Spleen (tissue), 11 donors: ENCODE results near the gene KIF21A. TPM values are rescaled to one million over a fixed set of nuclear protein-coding genes. Genes with fewer than 3 reads are reported as not detected.

Source experiments
- DNase-seq: peaks from one replicate; pipeline ENCODE4 v3.0.0-alpha.2; 2020
- H3K27ac ChIP-seq, 8 donors: fragments of 200-600 bp; sonication (generic) in 7 of 8; 1 replicate in 4 of 8; 2 replicates in 4 of 8; pipeline versions ENCODE4 v1.5.0 to v1.8.0; 2016 to 2021; ENCODE audit warnings: inconsistent platforms in 4 of 8, mild to moderate bottlenecking in 4 of 8, moderate library complexity in 1 of 8
- H3K27me3 ChIP-seq, 7 donors: fragments of 200-600 bp; sonication (generic) in 6 of 7; replicated peaks in 1 of 7; 1 replicate in 4 of 7; 2 replicates in 3 of 7; pipeline versions ENCODE4 v1.5.0 to v1.8.0; 2016 to 2021; ENCODE audit warnings: inconsistent platforms in 3 of 7, mild to moderate bottlenecking in 1 of 7
- H3K36me3 ChIP-seq, 6 donors: fragments of 200-600 bp; sonication (generic) in 5 of 6; 1 replicate in 4 of 6; 2 replicates in 2 of 6; pipeline versions ENCODE4 v1.5.0 to v1.8.0; 2016 to 2021; ENCODE audit warnings: inconsistent platforms in 2 of 6
- H3K4me1 ChIP-seq, 6 donors: fragments of 200-600 bp; sonication (generic) in 5 of 6; 1 replicate in 3 of 6; 2 replicates in 3 of 6; pipeline versions ENCODE4 v1.5.0 to v1.8.0; 2016 to 2021; ENCODE audit warnings: inconsistent platforms in 3 of 6
- H3K4me3 ChIP-seq, 8 donors: fragments of 200-600 bp; sonication (generic) in 7 of 8; 1 replicate in 4 of 8; 2 replicates in 4 of 8; pipeline versions ENCODE4 v1.5.0 to v1.8.0; 2016 to 2021; ENCODE audit warnings: inconsistent platforms in 4 of 8, mild to moderate bottlenecking in 4 of 8, moderate library complexity in 2 of 8
- H3K9me3 ChIP-seq, 8 donors: fragments of 200-600 bp; sonication (generic) in 7 of 8; 1 replicate in 4 of 8; 2 replicates in 4 of 8; pipeline versions ENCODE4 v1.5.0 to v1.8.0; 2016 to 2021; ENCODE audit warnings: inconsistent platforms in 4 of 8
- CTCF ChIP-seq, 11 experiments: fragments of 200-600 bp in 7 of 11; fragments of 450-650 bp in 4 of 11; sonication (generic) in 4 of 11; IDR thresholded peaks in 8 of 11; conservative IDR thresholded peaks in 3 of 11; 1 replicate in 7 of 11; 2 replicates in 4 of 11; pipeline versions ENCODE4 v1.4.0 to v1.8.0; 2016 to 2021; ENCODE audit warnings: antibody characterized with exemption in 11 of 11, inconsistent platforms in 4 of 11, mild to moderate bottlenecking in 1 of 11
- POLR2A ChIP-seq, 3 donors: fragments of 450-650 bp; IDR thresholded peaks; one replicate each; pipeline ENCODE4 v1.5.1; 2017; ENCODE audit warnings: antibody characterized with exemption in 3 of 3, mild to moderate bottlenecking in 1 of 3
- POLR2AphosphoS5 ChIP-seq, 3 donors: sonication (generic); formaldehyde crosslinking; IDR thresholded peaks; one replicate each; pipeline ENCODE4 v1.5.1; 2017; ENCODE audit warnings: antibody characterized with exemption in 3 of 3
- WGBS, 5 donors: extraction: QIAGEN DNeasy Blood & Tissue Kit in 3 of 5; methylation state at CpG; one replicate each; pipeline versions ENCODE4 v1.1.5 to v1.1.7; 2013 to 2018; 5-methylcytosine and 5-hydroxymethylcytosine counted together
- intact Hi-C: fragments of 100-400 bp; cut with DNase I; formaldehyde crosslinking; loops from one replicate; pipeline ENCODE4 v1.15.0; 2023; ENCODE audit warnings: low total_unique reads
- polyA plus RNA-seq, 3 donors: library from polyadenylated mRNA; stranded (reverse); fragments of 200-250 nt; gene quantifications; one replicate each; pipeline ENCODE4 v1.2.1, GENCODE V29; 2013
- total RNA-seq, 7 donors: library from RNA; depleted of rRNA in 3 of 7; stranded (reverse); fragments of >200 nt in 3 of 7; fragmentation: NEBNext Ultra II Directional in 4 of 7; extraction: Animal tissue kit (Norgen Biotek cat#: 25700) in 4 of 7; gene quantifications; one replicate each; pipeline versions ENCODE4 v1.1.0 to v1.2.1, GENCODE V29; 2016 to 2021
- donor health status: healthy with polysubstance abuse.
- donor health status: DM: no; HTN: no; CAD: no; lungs with moderate emphysema.
- donor health status: DM: no; HTN: no; CAD: no.
- donor health status: Bipolar disorder and iron deficiency.
- donor health status: healthy.
- donor health status: DM: no; HTN: no; CAD: no.
- donor health status: DM: yes; HTN: yes; CAD: no.

The KIF21A gene
- total and polyA plus RNA-seq, 10 donors = 1.0 to 47.1 (median 11.8) TPM

GRCh38 chr12:39278426-39278825 is 164.5 kb downstream of the KIF21A start:
- no peak overlapping the region for H3K27ac ChIP-seq
- intact Hi-C loops = loop anchor here (10.0 kb wide), 1 partner anchor 944 kb away; no protein-coding TSS in a partner anchor
- no peak for DNase-seq

DNA sequence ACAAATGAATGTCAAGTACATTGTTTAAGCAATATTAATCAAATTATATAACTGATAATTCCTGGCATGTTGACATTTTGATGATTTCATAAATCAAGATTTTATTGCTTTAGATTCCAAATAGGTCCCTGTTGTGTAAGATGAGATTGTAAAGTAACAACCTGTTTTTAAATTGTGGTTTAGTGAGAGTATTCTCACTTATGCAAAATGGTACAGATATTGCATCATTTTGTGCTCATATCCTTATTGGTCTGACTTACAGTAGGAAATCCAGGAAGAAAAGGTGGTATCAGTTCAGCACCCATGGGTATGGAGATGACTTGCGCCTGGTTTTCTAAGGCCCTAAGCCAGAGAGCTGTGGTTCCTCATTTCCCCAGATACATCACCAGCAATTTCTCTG is 165.5 kb downstream of the KIF21A start:
- no peaks in the 10 kb centered on the region for H3K36me3 ChIP-seq
- no peak for DNase-seq
- 85 to 100% (median 90%) methylated on average over 1 of the region's 1 CpG for WGBS, 5 donors
- no peaks in the 10 kb centered on the region for H3K27me3 ChIP-seq
- intact Hi-C loops = loop anchor here (10.0 kb wide), 1 partner anchor 943 kb away; no protein-coding TSS in a partner anchor
- H3K27ac ChIP-seq = no peak overlapping the region
- H3K4me3 ChIP-seq = no peak overlapping the region
- H3K4me1 ChIP-seq = no peaks in the 10 kb centered on the region
- no peaks in the 10 kb centered on the region for H3K9me3 ChIP-seq
- TF ChIP-seq CTCF (IDR thresholded peaks at IDR 0.05 in 8 of 11, conservative IDR thresholded peaks at IDR 0.05 in 3 of 11) (no peak), POLR2A (IDR thresholded peaks at IDR 0.05) (no peak), POLR2AphosphoS5 (IDR thresholded peaks at IDR 0.05) (no peak)

More at GRCh38 chr12:39278426-39278825, 164.5 kb downstream of the KIF21A start:
- no peaks in the 10 kb centered on the region for H3K4me1 ChIP-seq
- H3K4me3 ChIP-seq = no peak overlapping the region
- no peaks in the 10 kb centered on the region for H3K36me3 ChIP-seq
- no peaks in the 10 kb centered on the region for H3K27me3 ChIP-seq
- TF ChIP-seq CTCF (IDR thresholded peaks at IDR 0.05 in 8 of 11, conservative IDR thresholded peaks at IDR 0.05 in 3 of 11) = no peak
- no peak for TF ChIP-seq POLR2AphosphoS5 (IDR thresholded peaks at IDR 0.05)
- no peak for TF ChIP-seq POLR2A (IDR thresholded peaks at IDR 0.05)
- no peaks in the 10 kb centered on the region for H3K9me3 ChIP-seq

DNA sequence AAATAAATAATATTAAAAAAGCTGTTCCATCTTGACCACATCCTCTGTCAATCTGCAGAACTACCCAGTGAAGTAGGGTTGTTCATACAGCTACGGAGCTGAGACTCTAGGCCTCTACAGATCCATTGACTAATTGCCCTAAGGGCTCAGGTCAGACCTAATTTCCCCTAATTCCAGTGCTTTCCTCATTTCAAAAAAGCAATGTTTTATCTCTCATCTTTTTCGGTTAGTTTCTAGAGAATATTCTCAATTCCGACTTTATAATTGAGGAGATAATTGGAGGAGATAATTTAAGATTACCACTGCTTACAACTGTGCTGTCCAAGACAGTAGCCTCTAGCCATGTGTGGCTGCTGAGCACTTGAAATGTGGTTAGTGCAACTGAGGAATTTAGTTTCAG is 167.1 kb downstream of the KIF21A start:
- TF ChIP-seq POLR2AphosphoS5 (IDR thresholded peaks at IDR 0.05) = no peak
- TF ChIP-seq POLR2A (IDR thresholded peaks at IDR 0.05) = no peak
- TF ChIP-seq CTCF (IDR thresholded peaks at IDR 0.05 in 8 of 11, conservative IDR thresholded peaks at IDR 0.05 in 3 of 11) = no peak
- no peaks in the 10 kb centered on the region for H3K9me3 ChIP-seq
- H3K4me1 ChIP-seq = no peaks in the 10 kb centered on the region
- DNase-seq = no peak
- no peaks in the 10 kb centered on the region for H3K36me3 ChIP-seq
- WGBS, 5 donors = 80 to 91% (median 83%) methylated on average over 3 of the region's 3 CpGs
- H3K4me3 ChIP-seq = no peak overlapping the region
- intact Hi-C loops = loop anchor here (10.0 kb wide), 1 partner anchor 941 kb away; no protein-coding TSS in a partner anchor
- no peaks in the 10 kb centered on the region for H3K27me3 ChIP-seq
- no peak overlapping the region for H3K27ac ChIP-seq

DNA sequence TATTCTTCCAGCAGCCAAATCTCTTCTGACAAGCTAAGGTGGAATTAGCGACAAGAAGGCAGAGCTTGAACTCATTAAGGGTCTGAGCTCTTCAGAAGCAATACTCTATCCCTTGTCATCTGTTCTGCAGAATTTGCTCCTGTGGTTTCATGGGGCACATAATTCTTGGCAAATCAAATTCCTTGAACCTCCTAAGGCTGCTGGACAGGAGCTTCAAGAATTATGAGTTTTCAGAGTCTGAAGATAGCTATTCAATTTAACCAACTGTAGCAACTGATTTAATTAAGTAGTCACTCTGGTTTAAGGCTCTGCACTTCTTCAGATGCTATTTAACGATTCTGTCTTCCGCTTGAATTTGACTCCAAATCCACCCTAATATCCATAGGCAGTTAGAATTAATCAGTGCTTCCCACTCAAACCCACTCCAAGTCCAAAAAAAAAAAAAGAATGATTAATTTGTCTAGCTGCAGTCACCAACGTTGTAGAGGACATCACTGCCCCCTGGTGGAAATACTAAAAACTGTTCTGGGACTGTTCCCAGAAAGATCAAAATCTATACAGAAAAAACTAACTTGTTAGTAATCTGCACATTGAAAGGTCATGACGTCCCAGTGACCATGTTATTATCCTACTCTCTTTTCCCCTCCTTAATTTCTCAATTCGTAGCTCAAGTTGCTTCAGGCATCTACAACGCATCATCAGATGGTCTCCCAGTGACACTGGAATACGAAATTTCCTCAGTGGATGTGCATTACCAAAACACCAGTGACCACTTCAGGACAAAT is 169.9 kb downstream of the KIF21A start:
- Histone ChIP-seq H3K27ac (no peak overlapping the region), H3K9me3 (no peaks in the 10 kb centered on the region), H3K4me1 (no peaks in the 10 kb centered on the region), H3K27me3 (no peaks in the 10 kb centered on the region), H3K36me3 (no peaks in the 10 kb centered on the region), H3K4me3 (no peak overlapping the region)
- DNase-seq = no peak
- TF ChIP-seq POLR2AphosphoS5 (IDR thresholded peaks at IDR 0.05) (no peak), CTCF (IDR thresholded peaks at IDR 0.05 in 8 of 11, conservative IDR thresholded peaks at IDR 0.05 in 3 of 11) (peak in 8 of 11 experiments; percentile 36 to 73 (median 60))
- WGBS, 5 donors = 30 to 37% (median 30%) methylated on average over 8 of the region's 8 CpGs
- intact Hi-C loops = loop anchor here (10.0 kb wide), 1 partner anchor 938 kb away; no protein-coding TSS in a partner anchor
